Tibial nerve (tissue), 4 donors: ENCODE results near the gene LHPP.

Experiments
- EP300 ChIP-seq, 2 donors: sonication (generic); formaldehyde crosslinking; IDR thresholded peaks; one replicate each; pipeline ENCODE4 v1.6.1; 2017; ENCODE audit warnings: antibody characterized with exemption in 2 of 2, mild to moderate bottlenecking in 1 of 2
- POLR2A ChIP-seq, 2 donors: fragments of 450-650 bp; IDR thresholded peaks; one replicate each; pipeline ENCODE4 v1.6.1; 2017; ENCODE audit warnings: antibody characterized with exemption in 2 of 2, mild to moderate bottlenecking in 2 of 2, moderate library complexity in 2 of 2
- TF ChIP-seq, protein P1 (sequence below), 5 experiments: fragments of 200-600 bp in 3 of 5; fragments of 450-650 bp in 2 of 5; sonication (generic) in 3 of 5; IDR thresholded peaks; one replicate each; pipeline ENCODE4 v1.5.1; 2016 to 2019; ENCODE audit warnings: antibody characterized with exemption in 5 of 5, mild to moderate bottlenecking in 3 of 5, moderate library complexity in 2 of 5

DNA sequence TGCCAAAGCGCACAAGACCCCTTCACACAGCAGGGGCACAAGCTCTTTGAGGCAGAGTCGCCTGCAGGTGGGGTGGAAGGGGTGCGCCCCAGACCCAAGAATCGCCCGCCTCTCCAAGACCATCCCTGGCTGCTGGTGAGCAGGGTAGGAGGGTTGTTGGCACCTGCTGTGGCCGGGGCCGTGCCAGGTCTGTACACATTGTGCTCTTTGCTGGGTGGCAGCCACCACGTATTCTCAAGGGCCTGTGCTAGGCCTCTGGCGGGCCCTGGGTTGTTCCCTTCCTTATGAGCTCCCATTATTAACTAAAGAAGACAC, 84.4 kb downstream of the LHPP start:
- TF ChIP-seq, protein P1, sequence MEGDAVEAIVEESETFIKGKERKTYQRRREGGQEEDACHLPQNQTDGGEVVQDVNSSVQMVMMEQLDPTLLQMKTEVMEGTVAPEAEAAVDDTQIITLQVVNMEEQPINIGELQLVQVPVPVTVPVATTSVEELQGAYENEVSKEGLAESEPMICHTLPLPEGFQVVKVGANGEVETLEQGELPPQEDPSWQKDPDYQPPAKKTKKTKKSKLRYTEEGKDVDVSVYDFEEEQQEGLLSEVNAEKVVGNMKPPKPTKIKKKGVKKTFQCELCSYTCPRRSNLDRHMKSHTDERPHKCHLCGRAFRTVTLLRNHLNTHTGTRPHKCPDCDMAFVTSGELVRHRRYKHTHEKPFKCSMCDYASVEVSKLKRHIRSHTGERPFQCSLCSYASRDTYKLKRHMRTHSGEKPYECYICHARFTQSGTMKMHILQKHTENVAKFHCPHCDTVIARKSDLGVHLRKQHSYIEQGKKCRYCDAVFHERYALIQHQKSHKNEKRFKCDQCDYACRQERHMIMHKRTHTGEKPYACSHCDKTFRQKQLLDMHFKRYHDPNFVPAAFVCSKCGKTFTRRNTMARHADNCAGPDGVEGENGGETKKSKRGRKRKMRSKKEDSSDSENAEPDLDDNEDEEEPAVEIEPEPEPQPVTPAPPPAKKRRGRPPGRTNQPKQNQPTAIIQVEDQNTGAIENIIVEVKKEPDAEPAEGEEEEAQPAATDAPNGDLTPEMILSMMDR (IDR thresholded peaks at IDR 0.05): no peak
- TF ChIP-seq POLR2A (IDR thresholded peaks at IDR 0.05) (no peak), EP300 (IDR thresholded peaks at IDR 0.05) (no peak)
